CD4-positive, CD25-positive, alpha-beta regulatory T cell (primary cell): ENCODE data around the gene TRAK1. TPM values are rescaled to one million over a fixed set of nuclear protein-coding genes. Genes with fewer than 3 reads are reported as not detected.
A peak's percentile ranks its signal among the peaks of the same experiment; 100 is the strongest.

Experiments
- ATAC-seq, 2 donors: fragments of 150-1000 bp; cut with Tn5 transposase; one replicate each; pipeline ENCODE4 v1.10.0; 2021; ENCODE audit warnings: low read depth in 2 of 2, moderate number of reproducible peaks in 2 of 2, moderate library complexity in 1 of 2
- DNase-seq, 3 donors: peaks; one replicate each; pipeline versions ENCODE4 v3.0.0 to v3.0.0-alpha.2; 2012 to 2022; ENCODE audit warnings: mixed read lengths in 1 of 3
- H3K27ac ChIP-seq: one replicate; pipeline ENCODE4 v1.7.0; 2013; ENCODE audit warnings: mild to moderate bottlenecking, low read length; ENCODE audit not compliant: insufficient read depth, poor library complexity, severe bottlenecking
- H3K27me3 ChIP-seq: one replicate; pipeline ENCODE4 v1.7.0; 2013; ENCODE audit warnings: low read length; ENCODE audit not compliant: control insufficient read depth, insufficient read depth
- H3K36me3 ChIP-seq: one replicate; pipeline ENCODE4 v1.7.0; 2013; ENCODE audit warnings: mild to moderate bottlenecking, low read length, moderate library complexity; ENCODE audit not compliant: control insufficient read depth, insufficient read depth
- H3K4me1 ChIP-seq: 2 replicates; pipeline ENCODE4 v1.7.0; 2013; ENCODE audit warnings: mild to moderate bottlenecking, low read length; ENCODE audit not compliant: insufficient read depth, control insufficient read depth, poor library complexity, severe bottlenecking
- H3K4me3 ChIP-seq: one replicate; pipeline ENCODE4 v1.7.0; 2013; ENCODE audit warnings: low read depth, mild to moderate bottlenecking, low read length, moderate library complexity
- H3K9me3 ChIP-seq, 2 experiments: 1 replicate in 1 of 2; 2 replicates in 1 of 2; pipeline ENCODE4 v1.7.0; 2013; ENCODE audit warnings: low read length in 2 of 2, mild to moderate bottlenecking in 1 of 2, moderate library complexity in 1 of 2; ENCODE audit not compliant: control insufficient read depth in 2 of 2
- H3K27ac Mint-ChIP-seq, 3 donors: one replicate each; pipeline ENCODE4 v1.8.0; 2020 to 2022; ENCODE audit warnings: mild to moderate bottlenecking in 3 of 3, mixed read lengths in 3 of 3, moderate library complexity in 2 of 3
- H3K27me3 Mint-ChIP-seq: one replicate; pipeline ENCODE4 v1.8.0; 2022; ENCODE audit warnings: mild to moderate bottlenecking, mixed read lengths
- H3K36me3 Mint-ChIP-seq: one replicate; pipeline ENCODE4 v1.8.0; 2020; ENCODE audit warnings: mixed read lengths
- H3K4me1 Mint-ChIP-seq, 4 donors: one replicate each; pipeline ENCODE4 v1.8.0; 2020 to 2022; ENCODE audit warnings: mixed read lengths in 4 of 4, mild to moderate bottlenecking in 1 of 4
- H3K4me3 Mint-ChIP-seq, 4 donors: one replicate each; pipeline ENCODE4 v1.8.0; 2020 to 2022; ENCODE audit warnings: mild to moderate bottlenecking in 4 of 4, mixed read lengths in 4 of 4, moderate library complexity in 3 of 4
- H3K9me3 Mint-ChIP-seq, 7 donors: one replicate each; pipeline ENCODE4 v1.8.0; 2020 to 2022; ENCODE audit warnings: mixed read lengths in 7 of 7, mild to moderate bottlenecking in 3 of 7, moderate library complexity in 2 of 7
- polyA plus RNA-seq, 4 donors: library from polyadenylated mRNA; unstranded; fragments of 300-500 nt; fragmentation: Illumina TruSeq; gene quantifications; one replicate each; pipeline ENCODE4 v1.2.3, GENCODE V29; 2021
- total RNA-seq: library from RNA; stranded (reverse); gene quantifications from one replicate; pipeline ENCODE4 v1.2.3, GENCODE V29; 2022

The TRAK1 gene
- total and polyA plus RNA-seq, 5 donors from 2014 or later = 2.6 to 23.3 (median 3.5) TPM

- H3K27me3 Mint-ChIP-seq = no peaks in the 10 kb centered on the region
Observed at GRCh38 chr3:42070089-42070488, 21.1 kb upstream of the TRAK1 start.

GRCh38 chr3:42070524-42070923, 20.6 kb upstream of the TRAK1 start:
- peaks cover 11 to 41% (median 35%) of the 10 kb centered on the region in 4 donors for H3K4me1 Mint-ChIP-seq

More at GRCh38 chr3:42070089-42070488, 21.1 kb upstream of the TRAK1 start:
- Histone ChIP-seq H3K4me3 (no peak overlapping the region), H3K27ac (no peak overlapping the region), H3K27me3 (no peaks in the 10 kb centered on the region), H3K9me3 (no peaks in the 10 kb centered on the region), H3K36me3 (no peaks in the 10 kb centered on the region), H3K4me1 (no peaks in the 10 kb centered on the region)
- H3K27ac Mint-ChIP-seq = no peak overlapping the region
- no peaks in the 10 kb centered on the region for H3K9me3 Mint-ChIP-seq
- H3K4me1 Mint-ChIP-seq = peaks cover 11 to 41% (median 35%) of the 10 kb centered on the region in 4 donors
- ATAC-seq (no peak), DNase-seq (no peak)
- H3K36me3 Mint-ChIP-seq = no peaks in the 10 kb centered on the region
- H3K4me3 Mint-ChIP-seq = no peak overlapping the region

GRCh38 chr3:42071904-42072812, 19.0 kb upstream of the TRAK1 start:
- ATAC-seq (no peak), DNase-seq (no peak)
- peaks cover 10 to 30% (median 27%) of the 10 kb centered on the region in 4 donors for H3K4me1 Mint-ChIP-seq
- H3K4me3 Mint-ChIP-seq = no peak overlapping the region
- Histone ChIP-seq H3K4me3 (no peak overlapping the region), H3K36me3 (no peaks in the 10 kb centered on the region), H3K9me3 (no peaks in the 10 kb centered on the region), H3K4me1 (no peaks in the 10 kb centered on the region), H3K27ac (no peak overlapping the region), H3K27me3 (no peaks in the 10 kb centered on the region)
- peaks cover 0 to 1% (median 0%) of the 10 kb centered on the region in 7 donors for H3K9me3 Mint-ChIP-seq
- no peaks in the 10 kb centered on the region for H3K36me3 Mint-ChIP-seq
- peak overlapping the region in 2 of 3 donors; percentile 10 to 60 for H3K27ac Mint-ChIP-seq
- no peaks in the 10 kb centered on the region for H3K27me3 Mint-ChIP-seq

More at GRCh38 chr3:42070524-42070923, 20.6 kb upstream of the TRAK1 start:
- H3K27ac Mint-ChIP-seq = no peak overlapping the region
- no peaks in the 10 kb centered on the region for H3K36me3 Mint-ChIP-seq
- Histone ChIP-seq H3K36me3 (no peaks in the 10 kb centered on the region), H3K9me3 (no peaks in the 10 kb centered on the region), H3K27ac (no peak overlapping the region), H3K4me1 (no peaks in the 10 kb centered on the region), H3K4me3 (no peak overlapping the region), H3K27me3 (no peaks in the 10 kb centered on the region)
- no peak overlapping the region for H3K4me3 Mint-ChIP-seq
- H3K27me3 Mint-ChIP-seq = no peaks in the 10 kb centered on the region
- DNase-seq = no peak
- ATAC-seq = no peak
- no peaks in the 10 kb centered on the region for H3K9me3 Mint-ChIP-seq

GRCh38 chr3:42072831-42073301, 18.3 kb upstream of the TRAK1 start:
- peaks cover 0 to 1% (median 0%) of the 10 kb centered on the region in 7 donors for H3K9me3 Mint-ChIP-seq
- no peak overlapping the region for H3K4me3 ChIP-seq
- H3K27me3 ChIP-seq = no peaks in the 10 kb centered on the region
- no peak overlapping the region for H3K27ac ChIP-seq
- no peak overlapping the region for H3K4me3 Mint-ChIP-seq
- H3K36me3 ChIP-seq = no peaks in the 10 kb centered on the region
- ATAC-seq = no peak
- no peaks in the 10 kb centered on the region for H3K4me1 ChIP-seq
- DNase-seq = no peak
- peak overlapping the region; percentile 8 to 21 (median 11) for H3K27ac Mint-ChIP-seq
- H3K9me3 ChIP-seq = no peaks in the 10 kb centered on the region
- peaks cover 10 to 32% (median 23%) of the 10 kb centered on the region in 4 donors for H3K4me1 Mint-ChIP-seq
- no peaks in the 10 kb centered on the region for H3K27me3 Mint-ChIP-seq
- peaks cover 4% of the 10 kb centered on the region for H3K36me3 Mint-ChIP-seq

- H3K4me1 ChIP-seq = peaks cover 15% of the 10 kb centered on the region
- no peak overlapping the region for H3K27ac ChIP-seq
- Mint-ChIP-seq H3K36me3 (peaks cover 4% of the 10 kb centered on the region), H3K27ac (peak overlapping the region in 1 of 3 donors; percentile 41), H3K4me3 (no peak overlapping the region), H3K27me3 (no peaks in the 10 kb centered on the region), H3K4me1 (peaks cover 18 to 50% (median 40%) of the 10 kb centered on the region in 4 donors), H3K9me3 (peaks cover 0 to 1% (median 0%) of the 10 kb centered on the region in 7 donors)
- DNase-seq (no peak), ATAC-seq (no peak)
- no peaks in the 10 kb centered on the region for H3K36me3 ChIP-seq
- H3K27me3 ChIP-seq = no peaks in the 10 kb centered on the region
- no peak overlapping the region for H3K4me3 ChIP-seq
- no peaks in the 10 kb centered on the region for H3K9me3 ChIP-seq
Observed at GRCh38 chr3:42077785-42078184, 13.4 kb upstream of the TRAK1 start.

GRCh38 chr3:42078677-42079076, 12.5 kb upstream of the TRAK1 start:
- Mint-ChIP-seq H3K27me3 (no peaks in the 10 kb centered on the region), H3K4me1 (peaks cover 21 to 57% (median 39%) of the 10 kb centered on the region in 4 donors), H3K4me3 (no peak overlapping the region), H3K27ac (peak overlapping the region in 1 of 3 donors; percentile 30), H3K9me3 (peaks cover 0 to 1% (median 0%) of the 10 kb centered on the region in 7 donors), H3K36me3 (peaks cover 4% of the 10 kb centered on the region)
- no peaks in the 10 kb centered on the region for H3K36me3 ChIP-seq
- H3K27ac ChIP-seq = no peak overlapping the region
- H3K27me3 ChIP-seq = no peaks in the 10 kb centered on the region
- no peaks in the 10 kb centered on the region for H3K9me3 ChIP-seq
- ATAC-seq = no peak
- peaks cover 15% of the 10 kb centered on the region for H3K4me1 ChIP-seq
- H3K4me3 ChIP-seq = no peak overlapping the region
- no peak for DNase-seq

GRCh38 chr3:42079701-42080452, 11.3 kb upstream of the TRAK1 start:
- Histone ChIP-seq H3K27me3 (no peaks in the 10 kb centered on the region), H3K9me3 (no peaks in the 10 kb centered on the region), H3K4me1 (peaks cover 15% of the 10 kb centered on the region), H3K27ac (no peak overlapping the region), H3K36me3 (no peaks in the 10 kb centered on the region), H3K4me3 (no peak overlapping the region)
- Mint-ChIP-seq H3K36me3 (peaks cover 4% of the 10 kb centered on the region), H3K4me3 (peak overlapping the region in 1 of 4 donors; percentile 1), H3K4me1 (peaks cover 21 to 60% (median 39%) of the 10 kb centered on the region in 4 donors), H3K27ac (peak overlapping the region in 2 of 3 donors; percentile 76 to 81), H3K27me3 (no peaks in the 10 kb centered on the region), H3K9me3 (peaks cover 0 to 1% (median 0%) of the 10 kb centered on the region in 7 donors)
- DNase-seq = no peak
- no peak for ATAC-seq
